Chondrocyte (in vitro differentiated cells): ENCODE data around the gene WNT3. TPM values are rescaled to one million over a fixed set of nuclear protein-coding genes. Genes with fewer than 3 reads are reported as not detected.

Experiments used
- DNase-seq: peaks from one replicate; pipeline ENCODE4 v3.0.0; 2021; ENCODE audit warnings: mixed read lengths, low spot score
- H3K27ac Mint-ChIP-seq: one replicate; pipeline ENCODE4 v1.8.0; 2021; ENCODE audit warnings: mild to moderate bottlenecking, moderate library complexity, mixed read lengths; ENCODE audit not compliant: unreplicated experiment
- H3K27me3 Mint-ChIP-seq: 2 replicates; pipeline ENCODE4 v1.8.0; 2021; ENCODE audit warnings: low read depth, mixed read lengths
- H3K36me3 Mint-ChIP-seq: 2 replicates; pipeline ENCODE4 v1.8.0; 2021; ENCODE audit warnings: low read depth, mixed read lengths
- H3K4me1 Mint-ChIP-seq: 2 replicates; pipeline ENCODE4 v1.8.0; 2021; ENCODE audit warnings: low read depth, mild to moderate bottlenecking, mixed read lengths
- H3K4me3 Mint-ChIP-seq: one replicate; pipeline ENCODE4 v1.8.0; 2021; ENCODE audit warnings: mild to moderate bottlenecking, moderate library complexity, mixed read lengths; ENCODE audit not compliant: unreplicated experiment
- H3K9me3 Mint-ChIP-seq: 2 replicates; pipeline ENCODE4 v1.8.0; 2021; ENCODE audit warnings: low read depth, mixed read lengths
- CTCF ChIP-seq: fragments of 200-600 bp; sonication (generic); IDR thresholded peaks from 2 replicates; pipeline ENCODE4 v1.5.0; 2021; ENCODE audit warnings: antibody characterized with exemption, mild to moderate bottlenecking, moderate library complexity
- total RNA-seq: library from RNA; stranded (reverse); gene quantifications from 3 replicates; pipeline ENCODE4 v1.2.1, GENCODE V29; 2021

The WNT3 gene
- total RNA-seq, 1 donor from 2014 or later, result 4.9 TPM

- Mint-ChIP-seq H3K36me3 (no peaks in the 10 kb centered on the region), H3K27me3 (peaks cover 42% of the 10 kb centered on the region), H3K9me3 (no peaks in the 10 kb centered on the region), H3K4me3 (peak overlapping the region; percentile 41), H3K4me1 (peaks cover 6% of the 10 kb centered on the region), H3K27ac (no peak overlapping the region)
- no peak for TF ChIP-seq CTCF
- DNase-seq, result no peak
These were observed 637 bp downstream of the WNT3 start for GRCh38 chr17:46817901-46818209.

- no peak for TF ChIP-seq CTCF
- Mint-ChIP-seq H3K4me3 (no peak overlapping the region), H3K36me3 (no peaks in the 10 kb centered on the region), H3K4me1 (peaks cover 6% of the 10 kb centered on the region), H3K9me3 (no peaks in the 10 kb centered on the region), H3K27me3 (peaks cover 43% of the 10 kb centered on the region), H3K27ac (no peak overlapping the region)
- DNase-seq, result no peak
These were observed 1.2 kb downstream of the WNT3 start for GRCh38 chr17:46817151-46817900.

- peaks cover 6% of the 10 kb centered on the region for H3K4me1 Mint-ChIP-seq
- no peak overlapping the region for H3K4me3 Mint-ChIP-seq
- DNase-seq, result no peak
- no peaks in the 10 kb centered on the region for H3K9me3 Mint-ChIP-seq
- no peaks in the 10 kb centered on the region for H3K36me3 Mint-ChIP-seq
- no peak overlapping the region for H3K27ac Mint-ChIP-seq
- TF ChIP-seq CTCF, result no peak
- H3K27me3 Mint-ChIP-seq, result peaks cover 35% of the 10 kb centered on the region
These were observed 2.8 kb downstream of the WNT3 start for GRCh38 chr17:46815474-46816353.

- Mint-ChIP-seq H3K27me3 (peaks cover 26% of the 10 kb centered on the region), H3K4me3 (no peak overlapping the region), H3K36me3 (no peaks in the 10 kb centered on the region), H3K4me1 (peaks cover 6% of the 10 kb centered on the region), H3K27ac (no peak overlapping the region), H3K9me3 (no peaks in the 10 kb centered on the region)
- no peak for DNase-seq
- TF ChIP-seq CTCF, result no peak
These were observed 4.0 kb downstream of the WNT3 start for GRCh38 chr17:46814446-46814845.

GRCh38 chr17:46813920-46814319 lies 4.6 kb downstream of the WNT3 start:
- Mint-ChIP-seq H3K27ac (no peak overlapping the region), H3K27me3 (peaks cover 24% of the 10 kb centered on the region), H3K4me3 (no peak overlapping the region), H3K4me1 (peaks cover 3% of the 10 kb centered on the region), H3K36me3 (no peaks in the 10 kb centered on the region), H3K9me3 (no peaks in the 10 kb centered on the region)
- DNase-seq, result no peak
- no peak for TF ChIP-seq CTCF
